Activated naive CD4-positive, alpha-beta T cell treated with anti-CD3 and anti-CD28 coated beads, Interleukin-2, amount 50 U/mL, for 16 hours (primary cell): ENCODE measurements around the gene SAP30.
A peak's percentile ranks its signal among the peaks of the same experiment; 100 is the strongest.

Experiments
- DNase-seq: peaks from one replicate; pipeline ENCODE4 v3.0.0-alpha.2; 2020

SAP30 gene, protein sequence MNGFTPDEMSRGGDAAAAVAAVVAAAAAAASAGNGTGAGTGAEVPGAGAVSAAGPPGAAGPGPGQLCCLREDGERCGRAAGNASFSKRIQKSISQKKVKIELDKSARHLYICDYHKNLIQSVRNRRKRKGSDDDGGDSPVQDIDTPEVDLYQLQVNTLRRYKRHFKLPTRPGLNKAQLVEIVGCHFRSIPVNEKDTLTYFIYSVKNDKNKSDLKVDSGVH

DNA sequence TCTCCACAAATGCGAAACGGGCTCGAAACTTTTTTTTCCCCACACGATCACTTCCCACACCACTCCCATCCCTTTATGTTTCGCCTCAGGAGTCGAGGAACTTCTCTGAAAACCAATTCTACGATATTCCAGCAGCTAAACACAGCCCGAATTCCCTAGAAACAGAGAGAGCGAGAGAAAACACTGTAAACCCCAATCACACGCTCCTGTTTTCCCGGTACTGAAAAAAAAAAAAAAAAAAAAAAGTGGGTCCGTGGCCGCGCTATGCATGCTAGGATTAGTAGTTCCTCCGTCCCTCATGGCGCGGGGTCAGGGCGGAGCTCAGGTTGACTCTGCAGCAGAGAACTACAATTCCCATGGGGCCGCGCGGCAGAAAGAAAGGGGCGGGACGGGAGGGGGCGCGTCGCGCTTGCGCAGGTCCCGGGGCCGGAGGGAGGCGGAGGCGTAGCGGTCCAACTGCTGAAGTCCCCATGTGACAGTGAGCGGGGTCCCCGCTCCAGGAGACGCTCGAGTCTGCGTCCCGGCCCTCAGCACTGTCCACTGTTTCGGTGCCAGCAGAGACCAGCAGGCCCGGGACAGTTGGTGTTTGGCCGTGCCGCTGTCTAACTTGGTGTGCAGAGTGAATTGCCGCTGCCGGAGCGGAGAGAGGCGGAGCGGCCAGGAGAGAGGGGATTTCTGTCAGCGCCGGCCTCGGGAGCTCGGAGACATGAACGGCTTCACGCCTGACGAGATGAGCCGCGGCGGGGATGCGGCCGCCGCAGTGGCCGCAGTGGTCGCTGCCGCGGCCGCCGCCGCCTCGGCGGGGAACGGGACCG is at the start of gene SAP30:
SAP30 (plus strand) TSS at position 478 of the 815 bp plus-strand sequence; CDS start at position 707, 229 bp downstream.
- DNase-seq = peak; percentile 96

DNA sequence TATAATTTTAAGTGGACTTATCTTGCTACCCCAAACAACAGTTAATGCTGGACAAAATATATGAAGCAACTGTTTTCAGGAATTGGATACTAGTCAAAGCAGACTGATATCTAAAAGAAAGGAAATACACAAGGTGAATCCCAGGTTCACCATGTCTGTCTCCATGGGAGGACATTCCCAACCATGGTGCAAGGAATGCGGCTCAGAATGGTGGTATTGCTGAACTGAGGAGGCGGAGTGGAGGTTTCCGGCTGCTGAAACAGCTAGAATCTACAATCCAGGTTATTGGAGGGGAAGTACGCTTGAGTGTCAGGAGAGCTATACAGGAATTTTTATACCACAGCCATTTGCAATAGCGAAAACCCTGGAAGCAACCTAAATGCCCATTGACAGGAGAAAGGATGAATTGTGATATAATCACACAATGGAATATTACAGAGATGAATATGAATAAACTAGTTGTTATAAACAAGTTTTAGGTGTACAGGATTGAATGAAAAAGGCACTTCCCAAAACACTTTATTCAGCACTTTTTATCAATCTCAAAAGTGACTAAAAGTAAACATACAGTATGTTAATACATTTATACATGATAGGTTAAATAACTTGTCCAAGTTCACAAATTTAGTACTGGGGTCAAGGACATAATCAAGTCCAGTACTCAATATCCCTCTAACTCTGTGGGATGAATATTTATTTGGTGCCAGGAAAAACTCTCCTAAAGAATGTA is 45.6 kb upstream of the SAP30 start:
- DNase-seq = no peak

DNA sequence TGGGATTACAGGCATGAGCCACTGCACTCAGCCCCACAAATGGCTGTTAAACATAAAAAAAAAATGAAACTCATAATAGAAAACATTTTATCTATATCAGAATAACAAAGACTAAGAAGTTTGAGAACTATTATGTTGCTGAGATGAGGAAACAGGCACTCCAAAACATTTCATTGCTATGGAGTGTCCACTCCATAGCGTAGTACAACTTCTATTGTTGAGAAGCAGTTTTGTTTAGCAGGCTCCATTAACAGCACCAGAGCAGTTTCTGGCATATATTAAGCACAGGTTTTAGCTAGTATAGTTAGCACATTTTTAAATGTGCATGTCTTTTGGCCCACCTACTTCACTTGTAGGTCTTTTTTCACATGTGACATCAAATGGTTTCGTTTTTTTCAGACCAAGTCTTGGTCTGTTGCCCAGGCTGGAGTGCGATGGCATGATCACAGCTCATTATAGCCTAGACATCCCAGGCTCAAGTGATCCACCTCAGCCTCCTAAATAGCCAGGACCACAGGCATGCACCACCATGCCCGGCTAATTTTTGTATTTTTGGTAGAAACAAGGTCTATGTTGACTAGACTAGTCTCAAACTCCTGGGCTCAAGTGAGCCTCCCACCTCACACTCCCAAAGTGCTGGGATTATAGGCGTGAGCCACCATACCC is 42.4 kb upstream of the SAP30 start:
- no peak for DNase-seq

DNA sequence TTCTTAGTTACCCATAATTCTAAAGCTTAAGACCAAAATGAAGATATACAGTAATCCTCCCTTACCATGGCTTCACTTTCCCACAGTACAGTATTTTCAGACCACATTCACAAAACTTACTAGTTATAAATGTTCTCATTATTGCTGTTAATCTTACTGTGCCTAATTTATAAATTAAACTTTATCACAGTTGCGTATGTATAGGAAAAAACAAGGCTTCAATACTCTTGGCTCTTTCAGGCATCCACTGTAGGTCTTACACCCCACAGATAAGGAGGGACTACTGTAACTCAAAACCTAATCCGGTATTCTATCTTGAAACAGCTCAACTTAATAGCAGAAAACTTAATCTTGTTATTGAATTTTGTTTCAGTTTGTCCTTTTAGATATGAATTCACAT is 40.2 kb upstream of the SAP30 start:
- DNase-seq = no peak

DNA sequence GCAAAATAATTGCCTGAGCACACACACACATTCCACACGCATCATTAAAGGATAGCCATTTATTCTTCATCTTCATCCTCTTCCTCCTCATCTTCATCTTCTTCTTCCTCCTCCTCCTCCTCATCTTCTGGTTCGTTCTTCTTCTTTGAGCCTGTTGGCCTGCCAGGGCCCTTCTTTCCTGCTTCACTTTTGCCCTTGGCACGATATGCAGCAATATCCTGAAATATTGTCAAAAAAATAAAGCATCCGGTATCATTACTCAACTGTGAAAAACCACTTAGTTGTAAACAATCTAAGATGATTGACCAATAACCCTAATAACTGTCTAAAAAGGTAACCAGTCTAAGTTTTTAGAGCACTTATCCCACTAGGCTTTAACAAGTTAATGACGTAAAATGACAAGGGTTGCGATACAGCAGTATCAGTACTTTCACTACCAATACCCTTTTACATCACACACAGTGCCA is 38.7 kb upstream of the SAP30 start:
- no peak for DNase-seq

DNA sequence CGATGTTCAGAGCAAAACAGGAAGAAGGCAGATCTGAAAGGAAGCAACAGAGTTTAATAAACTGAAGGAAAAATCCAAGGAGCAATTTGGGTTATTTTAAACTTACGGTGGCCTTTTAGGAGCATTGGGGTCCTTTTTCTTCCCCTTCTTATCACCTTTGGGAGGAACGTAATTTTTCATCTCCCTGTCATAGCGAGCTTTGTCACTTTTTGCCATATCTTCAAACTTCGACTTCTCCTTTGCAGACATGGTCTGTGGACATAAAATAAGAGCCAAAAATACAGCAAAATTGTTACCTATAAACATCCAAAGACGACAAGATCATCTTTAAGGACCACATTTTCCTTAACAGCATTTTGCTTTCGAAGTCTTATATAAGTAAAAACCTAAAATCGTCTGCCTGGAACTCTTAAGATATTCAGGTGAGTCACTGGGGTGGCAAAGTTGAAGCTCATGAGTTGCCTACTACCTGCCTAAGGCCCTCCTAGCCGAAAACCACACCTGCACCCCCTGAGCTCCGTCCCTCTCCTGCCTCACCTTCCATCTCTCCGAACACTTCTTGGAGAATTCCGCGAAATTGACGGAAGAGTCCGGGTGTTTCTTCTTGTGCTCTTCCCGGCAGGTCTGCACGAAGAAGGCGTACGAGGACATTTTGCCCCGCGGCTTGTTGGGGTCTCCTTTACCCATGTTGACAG is 37.6 kb upstream of the SAP30 start:
- peak; percentile 19 for DNase-seq

DNA sequence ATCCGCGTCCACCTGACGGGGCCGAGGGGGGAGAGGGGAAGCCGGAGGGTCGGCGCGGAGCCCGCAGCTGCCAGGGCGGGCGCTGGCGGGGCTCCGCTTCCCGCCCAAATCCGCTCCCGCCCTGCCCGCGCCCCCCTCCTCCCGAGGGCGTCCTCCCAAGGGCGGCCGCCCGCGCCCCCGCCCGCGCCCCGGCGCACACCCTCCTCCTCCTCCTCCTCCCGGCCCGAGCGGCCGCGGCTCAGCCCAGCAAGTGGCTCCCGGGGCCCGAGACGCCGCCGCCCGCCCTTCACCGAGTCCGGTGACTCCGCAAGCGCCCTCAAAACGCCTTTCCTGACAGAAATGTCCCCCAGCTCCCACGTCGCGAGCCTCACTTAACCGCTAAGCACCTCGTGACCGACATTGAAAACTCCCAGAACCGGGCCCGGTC is 37.1 kb upstream of the SAP30 start:
- peak; percentile 47 for DNase-seq

DNA sequence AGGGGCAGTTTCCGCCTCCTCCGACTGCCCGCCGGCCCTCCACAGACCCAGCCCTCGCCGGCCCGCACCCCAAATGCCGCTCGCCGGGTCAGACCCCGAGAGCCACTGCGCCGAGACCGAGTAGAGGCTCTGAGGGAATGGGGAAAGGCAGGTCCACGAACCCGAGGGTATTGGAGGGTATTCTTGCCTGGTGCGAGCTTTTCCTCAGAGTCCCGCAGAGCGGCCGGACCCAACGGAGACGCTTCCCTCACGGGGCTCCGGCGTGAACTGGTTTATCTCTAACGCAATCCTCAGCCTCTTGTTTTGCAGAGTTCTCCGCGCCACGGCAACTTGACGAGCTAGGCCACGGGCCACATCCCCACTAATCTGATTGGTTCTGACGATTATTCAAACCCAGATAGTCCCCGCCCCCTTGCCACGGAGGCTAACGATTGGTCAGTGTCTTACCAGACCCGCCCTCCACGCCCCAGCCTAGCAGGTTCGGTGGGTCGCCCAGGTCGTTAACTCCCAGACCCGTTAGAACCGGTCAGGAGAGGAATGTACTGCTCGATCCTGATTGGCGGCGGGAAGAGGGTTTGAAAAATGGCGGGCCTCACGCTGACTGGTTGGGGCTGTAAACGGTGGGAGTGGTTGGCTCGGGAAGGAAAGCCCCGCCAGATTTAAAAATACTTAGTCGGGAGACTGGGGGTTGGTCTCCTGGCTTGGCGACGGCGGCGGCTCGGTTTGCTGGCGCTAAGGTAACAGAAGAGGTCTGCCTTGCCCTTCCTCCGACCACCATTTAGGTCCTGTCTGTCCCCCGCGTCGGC is 36.5 kb upstream of the SAP30 start, which contains the start of gene HMGB2:
HMGB2 (minus strand) TSS at position 274 of the 806 bp plus-strand sequence. CDS start 709 bp downstream, outside the sequence.
- DNase-seq = peak; percentile 99

DNA sequence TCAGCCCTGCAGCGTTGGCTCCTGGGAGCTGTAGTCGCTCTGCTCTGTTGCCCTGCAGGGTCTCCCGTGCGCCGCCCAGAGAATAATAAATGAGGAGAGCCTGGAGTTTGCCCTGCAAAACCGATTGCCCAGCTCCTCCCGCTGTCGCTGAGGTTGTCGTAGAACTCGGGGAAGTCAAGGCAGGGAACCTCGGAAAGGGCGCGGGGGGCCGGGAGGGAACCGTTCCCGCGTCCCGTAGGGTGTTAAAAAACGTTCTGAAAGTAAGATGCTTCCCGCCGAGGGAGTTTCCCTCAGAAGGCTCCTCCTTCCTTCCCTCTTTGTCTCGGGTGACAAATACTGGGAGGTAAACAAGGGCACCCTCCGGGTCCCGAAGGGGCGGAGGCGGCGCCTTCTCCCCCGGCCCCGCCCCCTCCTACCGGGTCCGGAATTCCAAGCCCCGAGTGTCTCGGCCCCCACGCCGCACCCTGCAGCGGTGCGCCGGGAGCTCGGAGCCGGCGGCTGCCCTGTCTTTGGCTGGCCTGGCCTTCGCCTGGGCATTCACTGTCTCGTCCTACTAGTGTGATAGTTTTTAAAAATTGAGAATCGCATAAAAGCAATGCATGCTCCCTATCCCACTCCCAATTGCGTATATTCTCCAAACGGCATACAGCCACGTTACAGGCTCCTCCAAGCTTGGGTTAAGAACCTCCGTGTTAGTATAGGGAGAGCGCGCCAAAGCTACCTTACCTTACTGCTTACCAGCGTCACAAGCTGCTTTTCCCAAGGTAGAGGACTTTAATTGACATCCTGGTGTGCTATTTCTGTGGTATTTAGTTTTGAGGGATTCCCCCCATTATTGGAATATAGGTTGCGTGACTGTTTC is 35.6 kb upstream of the SAP30 start:
- DNase-seq = peak; percentile 12

DNA sequence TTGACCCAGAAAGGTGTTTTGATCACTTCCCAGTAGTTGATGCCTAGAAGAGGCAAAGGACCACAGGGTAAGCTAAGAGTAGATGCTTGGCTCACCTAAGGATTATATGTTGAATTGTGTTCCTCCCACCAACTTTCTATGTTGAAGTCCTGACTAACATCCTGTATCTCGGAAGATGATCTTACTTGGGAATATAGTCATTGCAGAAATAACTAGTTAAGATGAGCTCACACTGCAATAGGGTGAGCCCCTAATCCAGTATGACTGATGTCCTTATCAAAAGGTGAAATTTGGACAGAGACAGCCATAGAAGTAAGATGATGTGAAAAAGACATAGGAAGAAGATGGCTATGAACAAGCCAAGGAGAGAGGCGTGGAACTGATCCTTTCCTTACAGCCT is 33.3 kb upstream of the SAP30 start:
- no peak for DNase-seq

DNA sequence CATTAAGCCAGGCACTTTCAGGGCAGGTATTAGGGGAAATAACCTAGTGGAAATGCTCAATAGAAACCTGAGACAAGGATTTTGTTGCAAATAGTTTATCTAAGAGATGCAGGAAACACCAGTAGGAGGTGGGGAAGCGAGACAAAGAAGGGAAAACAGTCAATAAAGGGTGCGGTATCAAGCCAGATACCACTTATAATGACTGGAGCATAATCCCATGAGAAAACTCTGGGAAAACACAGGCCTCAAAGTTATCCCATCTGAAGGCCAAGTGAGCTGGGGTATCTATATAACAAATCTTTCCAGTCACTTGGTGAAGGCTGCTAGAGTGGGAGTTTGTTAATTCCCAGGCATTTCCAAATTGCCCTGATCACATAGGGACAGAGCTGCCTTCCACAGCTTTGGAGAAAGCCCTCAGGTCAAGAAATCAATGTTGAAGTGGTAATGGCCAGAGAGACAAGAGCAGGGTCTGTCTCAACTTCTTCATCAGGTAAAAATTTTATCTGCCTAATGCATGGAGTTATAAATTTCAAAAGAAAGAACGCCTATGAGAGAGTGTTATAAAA is 26.8 kb upstream of the SAP30 start:
- no peak for DNase-seq

DNA sequence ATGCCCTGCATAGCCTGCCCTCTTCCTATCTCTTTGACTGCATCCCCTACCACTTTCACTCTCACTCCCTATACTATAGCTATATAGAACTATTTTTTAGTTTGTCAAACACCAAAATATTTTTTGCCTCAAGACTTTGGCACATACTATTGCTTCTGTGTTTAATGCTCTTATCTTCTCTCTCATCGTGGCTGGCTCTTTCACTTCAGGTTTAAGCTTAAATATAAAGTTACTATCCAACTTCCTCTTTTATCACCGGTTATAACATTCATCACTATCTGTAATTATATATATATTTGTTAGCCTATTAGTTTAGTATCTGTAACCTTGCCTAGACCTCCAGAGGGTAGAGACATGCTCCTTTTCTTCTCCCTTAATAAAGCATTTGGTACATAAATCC is 25.1 kb upstream of the SAP30 start:
- DNase-seq = no peak

DNA sequence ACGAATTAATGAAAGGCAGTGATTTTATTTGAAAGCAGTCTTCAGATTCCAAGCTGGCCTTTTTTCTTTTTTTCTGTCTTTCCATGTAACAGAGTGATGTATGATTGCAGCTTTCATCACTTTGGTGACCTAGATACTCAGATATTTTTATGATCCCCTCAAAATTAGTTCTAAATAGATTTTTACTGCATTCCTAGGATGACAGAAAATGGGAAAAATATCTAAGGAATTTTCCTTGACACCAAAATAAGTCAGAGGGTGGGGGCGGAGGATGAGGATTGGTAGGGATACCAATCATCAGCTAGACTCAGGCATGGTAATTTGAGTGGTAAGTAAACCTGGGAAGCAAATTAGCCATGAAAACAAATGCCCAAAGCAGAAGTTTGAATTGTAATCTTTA is 24.7 kb upstream of the SAP30 start:
- DNase-seq = no peak

DNA sequence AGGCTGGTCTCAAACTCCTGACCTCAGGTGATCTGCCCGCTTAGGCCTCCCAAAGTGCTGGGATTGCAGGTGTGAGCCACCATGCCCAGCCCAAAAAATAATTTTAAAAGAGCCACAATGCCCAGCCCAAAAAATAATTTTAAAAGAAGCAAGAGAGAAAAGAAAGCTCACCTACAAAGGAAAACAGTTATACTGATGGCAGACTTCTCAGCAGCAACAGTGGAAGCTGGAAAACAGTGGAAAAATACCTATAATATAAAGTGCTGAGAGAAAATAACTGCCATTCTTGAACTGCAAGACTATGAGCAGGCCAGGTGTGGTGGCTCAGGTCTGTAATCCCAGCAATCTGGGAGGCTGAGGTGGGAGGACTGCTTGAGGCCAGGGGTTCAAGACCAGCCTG is 23.3 kb upstream of the SAP30 start:
- no peak for DNase-seq

DNA sequence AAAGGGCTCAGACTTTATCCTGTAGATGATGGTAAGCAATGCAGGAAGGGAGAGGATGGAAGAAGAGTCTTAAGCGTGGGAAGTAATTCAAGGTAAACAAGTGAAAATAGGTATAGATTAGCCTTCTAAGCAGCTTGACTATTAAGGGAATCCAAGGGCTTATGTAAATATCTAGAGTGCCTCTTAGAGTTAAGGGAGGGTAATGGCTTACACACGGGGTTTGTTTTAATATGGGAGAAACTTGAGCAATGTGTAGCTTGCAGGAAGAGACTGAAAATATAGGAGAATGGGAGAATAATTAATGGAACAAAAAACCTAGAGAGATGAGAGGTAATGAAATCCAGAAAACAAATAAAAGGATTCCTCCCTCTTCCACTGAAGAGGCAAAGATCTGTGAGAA is 12.8 kb upstream of the SAP30 start:
- DNase-seq = no peak

DNA sequence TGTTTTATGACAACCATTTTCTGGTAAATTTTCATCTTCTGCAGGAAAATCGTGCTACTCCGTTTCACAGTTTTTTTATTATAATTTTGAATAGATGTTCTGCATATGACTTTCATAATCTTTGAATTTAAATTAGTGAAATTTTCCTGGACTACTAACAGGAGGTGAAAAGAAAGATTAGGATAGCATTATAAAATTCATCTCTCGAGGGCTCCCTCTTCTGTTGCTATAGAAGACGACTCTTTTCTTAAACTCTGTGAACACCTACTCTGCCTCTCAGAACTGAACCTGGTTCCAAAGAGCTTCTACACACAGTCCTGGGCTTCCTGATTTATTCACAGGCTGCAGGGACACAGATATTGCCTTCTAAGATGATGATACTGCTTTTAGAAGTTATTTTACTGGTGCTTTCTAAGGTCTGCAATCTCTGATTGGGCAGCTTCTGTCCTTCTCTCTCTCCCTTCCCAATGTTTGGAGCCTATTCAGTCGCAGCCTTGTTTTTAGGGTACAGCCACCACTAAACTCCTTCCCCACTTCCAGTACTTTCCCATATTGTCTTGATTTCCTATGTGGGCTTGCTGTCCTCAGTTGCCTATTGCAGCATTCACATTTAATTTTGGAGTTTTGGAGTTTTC is 10.1 kb upstream of the SAP30 start:
- no peak for DNase-seq

DNA sequence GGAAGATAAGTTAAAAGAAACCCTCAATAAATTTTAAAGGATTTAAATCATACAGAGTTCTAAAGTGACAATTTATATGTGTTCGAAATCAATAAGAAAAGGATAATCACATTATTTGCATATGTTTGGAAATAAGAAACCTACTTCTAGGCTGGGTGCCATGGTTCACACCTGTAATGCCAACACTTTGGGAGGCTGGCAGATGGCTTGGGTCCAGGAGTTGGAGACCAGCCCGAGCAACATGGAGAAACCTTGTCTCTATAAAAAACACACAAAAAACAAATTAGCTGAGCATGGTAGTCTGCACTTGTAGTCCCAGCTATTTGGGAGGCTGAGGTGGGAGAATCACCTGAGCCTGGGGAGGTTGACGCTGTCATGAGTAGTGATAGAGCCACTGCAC is 8.1 kb upstream of the SAP30 start:
- DNase-seq = no peak

DNA sequence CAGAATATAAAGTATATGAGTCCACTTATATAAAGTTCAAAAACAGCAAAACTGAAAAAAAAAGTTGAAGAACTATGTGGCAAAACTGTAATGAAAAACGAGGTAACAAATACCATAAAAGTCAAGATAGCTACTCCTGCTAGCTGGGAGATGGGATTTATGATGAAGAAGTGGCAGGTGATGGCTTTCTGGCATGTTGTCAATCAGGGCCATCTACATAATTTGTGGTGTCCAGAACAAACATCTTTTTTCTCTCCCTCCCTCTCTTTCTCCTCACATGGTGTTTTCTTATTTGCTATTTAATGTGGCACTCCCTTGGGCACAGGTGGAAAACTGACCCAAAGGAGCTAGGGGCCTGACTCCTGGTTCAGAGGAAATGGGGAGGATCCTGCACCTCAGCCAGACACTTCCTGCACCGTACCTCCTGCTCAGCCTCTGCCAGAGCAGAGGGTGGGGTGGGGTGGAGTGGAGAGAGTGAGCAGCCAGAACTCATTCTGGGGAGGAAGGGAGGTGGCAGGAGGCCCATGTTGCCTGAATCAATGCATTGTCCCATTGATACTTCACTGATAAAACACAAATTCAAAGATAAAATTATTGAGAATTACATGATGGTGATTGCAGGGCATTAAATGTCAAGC is 5.3 kb upstream of the SAP30 start:
- no peak for DNase-seq

DNA sequence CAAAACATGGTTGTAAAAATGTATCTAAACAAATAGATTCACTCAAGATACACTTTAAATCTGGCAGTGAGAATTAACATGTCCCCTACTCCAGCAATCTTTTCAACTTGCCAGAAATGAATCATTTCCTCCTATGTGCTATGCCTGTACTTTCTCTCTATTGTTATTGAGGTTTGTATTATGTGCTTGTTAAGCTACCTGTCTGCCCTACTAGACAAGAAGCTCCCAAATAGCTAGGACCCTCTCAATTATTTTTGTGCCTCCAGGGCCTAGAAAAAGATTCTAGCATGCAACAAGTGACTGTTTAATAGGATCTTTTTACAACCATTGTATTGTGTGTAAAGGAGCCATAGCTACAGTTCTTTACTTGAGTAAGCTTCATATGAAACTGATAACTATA is 3.5 kb upstream of the SAP30 start:
- no peak for DNase-seq
